ENCODE data around the gene ADRA2B.
"Not testable (repeated sequence)": the region's sequence is repeated elsewhere in the genome, so short reads cannot be mapped to it uniquely, and the experiment has no call there.

ADRA2B gene

DNA sequence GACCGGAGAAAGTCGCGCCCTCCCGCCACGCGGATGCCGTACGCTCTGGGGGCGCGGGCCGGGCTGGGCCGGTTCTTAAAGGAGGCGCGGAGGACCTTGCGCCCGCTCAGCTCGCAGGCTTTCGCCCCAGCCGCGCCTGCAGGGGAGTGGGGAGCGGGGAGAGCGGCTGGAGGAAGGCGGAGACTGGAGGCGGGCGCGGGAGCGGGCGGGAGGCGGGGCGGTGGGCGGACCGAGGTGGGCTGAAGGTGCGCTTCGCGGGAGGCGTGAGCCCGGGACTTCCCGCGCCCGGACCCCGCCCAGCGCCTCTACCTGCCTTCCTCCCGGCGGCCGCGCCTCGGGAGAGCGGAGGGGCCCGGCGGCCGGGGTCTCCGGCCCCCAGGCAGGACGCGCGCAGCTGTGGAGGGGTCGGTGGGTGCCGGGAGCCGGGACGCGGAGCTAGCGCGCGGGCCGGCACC is at the start of gene ADRA2B:
Gene ADRA2B, minus strand, starts transcription at position 148 of the 455 bp plus-strand sequence. CDS start 422 bp downstream, outside the sequence.
- Histone ChIP-seq H3K9me3 (ENCODE audit: control insufficient read depth in 2 of 2, low read length in 2 of 2) (no peaks in the 10 kb centered on the region), H3K9ac (ENCODE audit: low read depth in 1 of 2, low read length in 2 of 2) (peak within 1 kb of the TSS; percentile 26 to 75), H3K27ac (ENCODE audit: low read depth in 2 of 2, low read length in 2 of 2) (peak within 1 kb of the TSS in 1 of 2 donors; percentile 35), H3K36me3 (ENCODE audit: control insufficient read depth in 2 of 2, insufficient read depth in 2 of 2, low read length in 2 of 2) (no peaks in the 10 kb centered on the region), H3K27me3 (ENCODE audit: control insufficient read depth in 2 of 2, insufficient read depth in 2 of 2, low read length in 2 of 2) (peaks cover 10 to 20% of the 10 kb centered on the region in 2 donors), H3K4me3 (ENCODE audit: low read length in 2 of 2) (peak within 1 kb of the TSS; percentile 59 to 60), H3K4me1 (ENCODE audit: control insufficient read depth in 2 of 2, insufficient read depth in 2 of 2, low read length in 2 of 2) (peaks cover 3 to 5% of the 10 kb centered on the region in 2 donors)

DNA sequence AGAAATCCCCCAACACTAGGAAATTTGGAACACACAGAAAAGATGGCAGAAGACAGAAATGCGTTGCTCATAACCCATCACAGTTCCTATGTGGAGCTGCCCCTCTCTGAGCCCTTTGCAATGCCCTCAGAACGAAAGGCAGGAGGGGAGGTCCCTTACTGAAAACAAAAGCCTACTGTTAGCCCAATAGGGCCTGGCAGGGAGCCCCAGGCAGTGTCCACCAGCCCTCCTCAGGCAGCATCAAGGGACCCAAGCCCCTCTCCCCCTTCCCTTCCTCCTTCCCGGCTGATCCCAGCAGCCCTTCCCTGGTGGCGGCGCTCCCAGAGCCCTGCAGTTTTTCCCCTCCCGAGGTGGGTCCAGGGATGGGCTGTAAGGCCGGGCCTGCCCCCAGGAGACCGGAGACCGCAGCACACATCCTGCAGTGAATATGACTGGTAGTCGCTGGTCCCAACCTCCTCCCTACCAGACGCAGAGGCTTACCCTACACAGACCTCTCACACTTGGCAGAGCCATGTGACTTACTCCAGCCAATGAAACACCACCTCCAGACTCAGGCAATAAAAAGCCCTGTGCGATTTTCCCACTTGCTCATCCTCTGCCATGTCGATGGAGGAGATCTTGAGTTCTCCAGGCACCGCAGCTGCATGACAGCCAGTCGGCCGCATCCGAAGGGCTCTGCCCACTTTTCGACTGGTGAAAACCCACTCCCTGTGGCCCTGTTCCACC is 48.3 kb upstream of the ADRA2B start:
- H3K27me3 ChIP-seq (ENCODE audit: control insufficient read depth in 2 of 2, insufficient read depth in 2 of 2, low read length in 2 of 2), result no peaks in the 10 kb centered on the region
- peak overlapping the region in 1 of 2 donors; percentile 67 for H3K27ac ChIP-seq (ENCODE audit: low read depth in 2 of 2, low read length in 2 of 2)
- peaks cover 10 to 11% of the 10 kb centered on the region in 2 donors for H3K4me1 ChIP-seq (ENCODE audit: control insufficient read depth in 2 of 2, insufficient read depth in 2 of 2, low read length in 2 of 2)
- no peaks in the 10 kb centered on the region for H3K9me3 ChIP-seq (ENCODE audit: control insufficient read depth in 2 of 2, low read length in 2 of 2)
- no peak overlapping the region for H3K9ac ChIP-seq (ENCODE audit: low read depth in 1 of 2, low read length in 2 of 2)
- H3K36me3 ChIP-seq (ENCODE audit: control insufficient read depth in 2 of 2, insufficient read depth in 2 of 2, low read length in 2 of 2), result no peaks in the 10 kb centered on the region
- no peak overlapping the region for H3K4me3 ChIP-seq (ENCODE audit: low read length in 2 of 2)

DNA sequence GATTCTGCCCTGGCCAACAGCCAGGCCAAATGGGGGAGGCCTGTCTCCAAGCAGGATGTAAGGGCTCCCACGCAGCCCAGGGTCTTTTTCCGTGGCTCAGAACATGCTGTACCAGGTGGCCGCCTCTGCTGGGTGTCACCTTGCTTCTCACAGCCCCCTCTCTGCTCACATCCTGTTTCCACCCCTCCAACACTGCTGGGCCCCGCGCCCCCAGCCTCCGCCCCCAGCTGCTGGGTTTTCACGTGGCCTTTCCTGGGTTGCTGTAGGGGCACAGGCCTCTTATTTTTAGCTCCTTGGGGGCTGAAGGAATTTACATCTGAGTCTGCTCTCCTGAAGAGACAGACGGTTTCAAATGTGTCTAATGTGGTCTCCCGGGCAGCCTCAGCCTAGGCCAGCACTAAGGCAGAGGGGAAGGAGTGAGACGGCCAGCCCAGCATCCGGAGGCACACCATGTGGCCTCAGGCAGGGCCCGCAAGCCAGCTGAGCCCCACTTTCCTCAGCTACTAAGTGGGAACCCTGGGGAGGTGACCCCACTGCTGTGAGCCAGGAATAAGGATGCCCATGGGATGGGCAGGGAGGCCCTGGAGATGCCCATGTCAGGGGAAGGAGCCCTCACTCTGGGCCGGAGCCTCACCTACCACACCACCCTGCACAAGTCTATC is 47.5 kb upstream of the ADRA2B start:
- no peaks in the 10 kb centered on the region for H3K27me3 ChIP-seq (ENCODE audit: control insufficient read depth in 2 of 2, insufficient read depth in 2 of 2, low read length in 2 of 2)
- H3K9me3 ChIP-seq (ENCODE audit: control insufficient read depth in 2 of 2, low read length in 2 of 2), result no peaks in the 10 kb centered on the region
- no peak overlapping the region for H3K4me3 ChIP-seq (ENCODE audit: low read length in 2 of 2)
- no peaks in the 10 kb centered on the region for H3K36me3 ChIP-seq (ENCODE audit: control insufficient read depth in 2 of 2, insufficient read depth in 2 of 2, low read length in 2 of 2)
- H3K4me1 ChIP-seq (ENCODE audit: control insufficient read depth in 2 of 2, insufficient read depth in 2 of 2, low read length in 2 of 2), result peaks cover 10 to 11% of the 10 kb centered on the region in 2 donors
- H3K9ac ChIP-seq (ENCODE audit: low read depth in 1 of 2, low read length in 2 of 2), result no peak overlapping the region
- H3K27ac ChIP-seq (ENCODE audit: low read depth in 2 of 2, low read length in 2 of 2), result peak overlapping the region; percentile 16 to 67

DNA sequence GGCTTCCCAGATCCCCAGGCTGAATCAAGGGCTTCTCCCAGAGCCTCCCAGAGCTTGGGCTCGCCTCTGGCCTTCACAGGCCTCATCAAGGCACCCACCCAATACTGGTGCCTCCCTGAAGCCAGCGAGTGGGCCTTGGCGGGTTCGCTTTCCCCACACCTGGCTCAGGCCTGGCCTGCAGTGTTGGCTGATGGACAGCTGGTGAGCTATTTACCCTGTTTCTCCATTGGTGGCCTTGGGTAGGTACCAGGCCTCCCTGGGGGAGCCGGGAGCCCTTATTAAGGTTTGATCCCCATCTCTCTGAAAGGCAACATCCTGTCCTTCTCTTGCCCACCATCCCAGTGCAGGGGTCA is 47.0 kb upstream of the ADRA2B start:
- H3K4me3 ChIP-seq (ENCODE audit: low read length in 2 of 2), result no peak overlapping the region
- H3K27ac ChIP-seq (ENCODE audit: low read depth in 2 of 2, low read length in 2 of 2), result peak overlapping the region in 1 of 2 donors; percentile 67
- H3K9ac ChIP-seq (ENCODE audit: low read depth in 1 of 2, low read length in 2 of 2), result no peak overlapping the region
- peaks cover 10 to 11% of the 10 kb centered on the region in 2 donors for H3K4me1 ChIP-seq (ENCODE audit: control insufficient read depth in 2 of 2, insufficient read depth in 2 of 2, low read length in 2 of 2)
- no peaks in the 10 kb centered on the region for H3K27me3 ChIP-seq (ENCODE audit: control insufficient read depth in 2 of 2, insufficient read depth in 2 of 2, low read length in 2 of 2)
- H3K36me3 ChIP-seq (ENCODE audit: control insufficient read depth in 2 of 2, insufficient read depth in 2 of 2, low read length in 2 of 2), result no peaks in the 10 kb centered on the region
- H3K9me3 ChIP-seq (ENCODE audit: control insufficient read depth in 2 of 2, low read length in 2 of 2), result no peaks in the 10 kb centered on the region

DNA sequence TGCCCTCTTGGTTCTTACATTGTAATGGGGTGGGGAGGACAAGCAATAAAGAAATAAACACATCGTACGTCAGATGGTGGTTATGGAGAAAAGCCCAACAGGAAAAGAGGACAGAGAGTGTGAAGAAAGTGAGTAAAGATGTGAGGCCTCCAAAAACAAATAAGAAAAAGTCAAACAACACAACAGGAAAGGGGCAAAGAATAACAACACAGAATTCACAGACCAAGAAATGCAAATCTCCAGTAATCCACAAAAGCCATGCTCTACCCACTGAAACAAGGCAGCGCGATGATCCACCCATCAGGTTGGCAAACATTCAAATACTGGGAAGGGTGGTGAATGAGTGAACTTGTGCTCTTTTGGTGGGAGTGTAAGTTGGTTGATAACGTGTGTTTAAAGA is 45.5 kb upstream of the ADRA2B start:
- no peaks in the 10 kb centered on the region for H3K36me3 ChIP-seq (ENCODE audit: control insufficient read depth in 2 of 2, insufficient read depth in 2 of 2, low read length in 2 of 2)
- no peaks in the 10 kb centered on the region for H3K27me3 ChIP-seq (ENCODE audit: control insufficient read depth in 2 of 2, insufficient read depth in 2 of 2, low read length in 2 of 2)
- H3K27ac ChIP-seq (ENCODE audit: low read depth in 2 of 2, low read length in 2 of 2), result peak overlapping the region; percentile 19 to 49
- H3K9me3 ChIP-seq (ENCODE audit: control insufficient read depth in 2 of 2, low read length in 2 of 2), result no peaks in the 10 kb centered on the region
- H3K4me1 ChIP-seq (ENCODE audit: control insufficient read depth in 2 of 2, insufficient read depth in 2 of 2, low read length in 2 of 2), result peaks cover 10 to 16% of the 10 kb centered on the region in 2 donors
- no peak overlapping the region for H3K9ac ChIP-seq (ENCODE audit: low read depth in 1 of 2, low read length in 2 of 2)
- H3K4me3 ChIP-seq (ENCODE audit: low read length in 2 of 2), result peak overlapping the region in 1 of 2 donors; percentile 1

DNA sequence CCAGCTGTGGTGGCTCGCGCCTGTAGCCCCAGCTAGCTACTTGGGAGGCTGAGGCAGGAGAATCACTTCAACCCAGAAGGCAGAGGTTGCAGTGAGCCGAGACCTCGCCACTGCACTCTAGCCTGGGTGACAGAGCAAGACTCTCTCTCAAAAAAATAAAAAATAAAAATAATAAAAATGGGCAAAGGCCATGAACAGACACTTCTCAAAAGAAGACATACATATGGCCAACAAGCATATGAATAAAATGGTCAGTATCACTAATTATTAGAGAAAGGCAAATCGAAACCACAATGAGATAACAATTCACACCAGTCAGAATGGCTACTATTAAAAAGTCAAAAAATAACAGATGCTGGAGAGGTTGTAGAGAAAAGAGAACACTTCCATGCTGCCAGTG is 44.0 kb upstream of the ADRA2B start:
- H3K4me1 ChIP-seq (ENCODE audit: control insufficient read depth in 2 of 2, insufficient read depth in 2 of 2, low read length in 2 of 2), result peaks cover 10 to 16% of the 10 kb centered on the region in 2 donors
- H3K27me3 ChIP-seq (ENCODE audit: control insufficient read depth in 2 of 2, insufficient read depth in 2 of 2, low read length in 2 of 2); H3K9me3 ChIP-seq (ENCODE audit: control insufficient read depth in 2 of 2, low read length in 2 of 2); H3K36me3 ChIP-seq (ENCODE audit: control insufficient read depth in 2 of 2, insufficient read depth in 2 of 2, low read length in 2 of 2); H3K27ac ChIP-seq (ENCODE audit: low read depth in 2 of 2, low read length in 2 of 2); H3K4me3 ChIP-seq (ENCODE audit: low read length in 2 of 2); H3K9ac ChIP-seq (ENCODE audit: low read depth in 1 of 2, low read length in 2 of 2): not testable (repeated sequence)

DNA sequence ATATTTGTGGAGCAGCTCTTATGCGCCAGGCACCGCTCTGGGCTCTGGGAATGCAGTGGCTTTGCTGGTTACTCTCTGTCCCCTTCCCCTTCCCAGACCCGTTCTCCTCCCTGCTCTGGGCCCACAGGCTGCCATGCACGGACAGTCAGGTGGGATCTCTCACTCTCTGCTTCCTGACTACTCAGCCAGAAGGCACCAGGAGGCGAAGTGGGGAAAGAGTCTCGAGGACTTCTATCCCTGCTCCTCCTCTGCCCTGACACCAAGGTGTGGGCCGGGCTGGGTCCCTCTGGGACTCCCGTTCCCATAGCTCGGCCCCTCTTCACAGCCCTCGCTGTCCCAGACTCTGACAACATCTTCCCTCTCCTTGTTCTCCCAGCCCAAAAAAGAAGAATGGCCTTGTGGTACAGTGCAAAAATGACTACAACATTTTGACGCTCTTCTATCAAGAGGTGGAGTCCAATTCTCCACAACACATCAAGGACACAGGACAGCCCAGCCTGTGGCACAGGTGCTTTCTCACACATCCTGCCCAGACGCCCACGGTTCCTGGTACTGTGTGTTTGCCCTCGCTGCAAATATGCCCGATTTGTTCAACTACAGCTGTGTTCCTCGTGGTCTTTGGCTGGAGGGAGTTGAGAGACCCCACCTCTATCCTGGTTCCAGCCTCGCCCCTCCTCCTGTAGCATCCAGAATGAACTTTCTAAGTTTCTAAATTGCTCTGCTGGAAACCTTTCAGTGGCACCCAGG is 42.9 kb upstream of the ADRA2B start:
- Histone ChIP-seq H3K9ac (ENCODE audit: low read depth in 1 of 2, low read length in 2 of 2) (peak overlapping the region in 1 of 2 donors; percentile 32), H3K27ac (ENCODE audit: low read depth in 2 of 2, low read length in 2 of 2) (no peak overlapping the region), H3K4me3 (ENCODE audit: low read length in 2 of 2) (no peak overlapping the region), H3K4me1 (ENCODE audit: control insufficient read depth in 2 of 2, insufficient read depth in 2 of 2, low read length in 2 of 2) (peaks cover 10 to 16% of the 10 kb centered on the region in 2 donors), H3K9me3 (ENCODE audit: control insufficient read depth in 2 of 2, low read length in 2 of 2) (no peaks in the 10 kb centered on the region), H3K27me3 (ENCODE audit: control insufficient read depth in 2 of 2, insufficient read depth in 2 of 2, low read length in 2 of 2) (no peaks in the 10 kb centered on the region), H3K36me3 (ENCODE audit: control insufficient read depth in 2 of 2, insufficient read depth in 2 of 2, low read length in 2 of 2) (no peaks in the 10 kb centered on the region)

DNA sequence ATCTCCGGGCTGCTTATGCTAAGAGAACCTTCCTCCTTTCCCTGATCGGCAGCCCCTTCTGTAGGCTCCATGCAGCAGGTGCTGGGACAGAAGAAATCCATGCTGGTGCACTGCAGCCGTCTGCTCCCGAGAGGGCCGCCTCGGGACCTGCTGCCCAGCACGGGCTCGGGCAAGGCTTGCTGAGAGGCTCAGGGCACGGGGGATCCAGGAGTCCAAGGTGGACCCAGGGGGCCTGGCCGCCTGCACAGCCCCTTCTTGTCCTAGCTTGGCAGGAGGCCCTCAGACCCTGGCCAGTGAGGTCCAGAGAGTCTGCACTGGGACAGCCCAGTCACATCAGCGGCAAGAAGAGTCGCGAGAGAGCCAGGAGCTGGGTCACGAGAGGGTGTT is 42.2 kb upstream of the ADRA2B start:
- Histone ChIP-seq H3K9me3 (ENCODE audit: control insufficient read depth in 2 of 2, low read length in 2 of 2) (no peaks in the 10 kb centered on the region), H3K4me1 (ENCODE audit: control insufficient read depth in 2 of 2, insufficient read depth in 2 of 2, low read length in 2 of 2) (peaks cover 7 to 16% of the 10 kb centered on the region in 2 donors), H3K27me3 (ENCODE audit: control insufficient read depth in 2 of 2, insufficient read depth in 2 of 2, low read length in 2 of 2) (no peaks in the 10 kb centered on the region), H3K9ac (ENCODE audit: low read depth in 1 of 2, low read length in 2 of 2) (no peak overlapping the region), H3K4me3 (ENCODE audit: low read length in 2 of 2) (no peak overlapping the region), H3K27ac (ENCODE audit: low read depth in 2 of 2, low read length in 2 of 2) (no peak overlapping the region), H3K36me3 (ENCODE audit: control insufficient read depth in 2 of 2, insufficient read depth in 2 of 2, low read length in 2 of 2) (no peaks in the 10 kb centered on the region)

DNA sequence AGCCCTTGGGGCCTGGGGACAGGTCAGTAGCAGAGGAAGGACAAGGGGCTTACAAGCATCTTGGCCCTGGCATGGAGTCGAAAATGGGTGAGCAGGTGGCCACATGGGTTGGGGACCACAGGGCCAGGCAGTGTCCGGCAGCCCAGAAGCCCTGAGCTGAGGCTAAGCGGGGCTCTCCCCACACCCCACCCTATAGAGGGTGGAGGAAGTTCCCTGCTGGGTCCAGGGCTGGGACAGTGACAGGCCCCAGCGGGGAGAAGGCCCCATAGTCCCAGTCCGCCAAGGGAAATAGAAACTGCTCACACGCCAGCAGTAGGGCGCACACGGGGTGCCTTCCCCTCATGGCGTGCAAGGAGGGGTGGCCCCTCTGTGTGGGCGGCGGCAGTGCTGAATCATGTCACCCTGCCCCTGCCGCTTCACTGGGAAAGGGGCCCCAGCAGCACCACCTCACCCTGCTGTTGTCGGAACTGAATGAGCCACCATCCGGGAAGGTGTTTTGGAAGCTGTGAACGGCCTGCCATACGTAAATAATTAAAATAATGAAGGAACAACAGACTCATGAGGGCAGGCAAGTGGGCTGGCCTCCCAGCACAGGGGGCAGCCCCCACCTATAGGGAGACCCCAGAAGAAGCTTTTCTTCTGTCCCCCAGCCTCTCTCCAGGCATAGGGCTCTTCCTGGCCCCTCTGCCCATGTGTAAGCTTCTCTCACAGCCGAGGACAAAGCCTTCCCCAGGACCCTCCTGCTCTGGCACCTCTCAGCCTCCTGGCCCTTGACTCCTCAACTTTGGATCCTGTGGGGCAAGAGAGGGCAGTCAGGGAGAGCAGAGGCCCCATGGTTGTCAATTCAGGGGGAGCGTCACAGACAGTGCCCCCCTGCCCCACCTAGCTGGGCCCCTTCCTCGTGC is 41.5 kb upstream of the ADRA2B start:
- Histone ChIP-seq H3K9ac (ENCODE audit: low read depth in 1 of 2, low read length in 2 of 2) (peak overlapping the region in 1 of 2 donors; percentile 14), H3K9me3 (ENCODE audit: control insufficient read depth in 2 of 2, low read length in 2 of 2) (no peaks in the 10 kb centered on the region), H3K4me1 (ENCODE audit: control insufficient read depth in 2 of 2, insufficient read depth in 2 of 2, low read length in 2 of 2) (peaks cover 7 to 12% of the 10 kb centered on the region in 2 donors), H3K27ac (ENCODE audit: low read depth in 2 of 2, low read length in 2 of 2) (no peak overlapping the region), H3K27me3 (ENCODE audit: control insufficient read depth in 2 of 2, insufficient read depth in 2 of 2, low read length in 2 of 2) (no peaks in the 10 kb centered on the region), H3K36me3 (ENCODE audit: control insufficient read depth in 2 of 2, insufficient read depth in 2 of 2, low read length in 2 of 2) (no peaks in the 10 kb centered on the region), H3K4me3 (ENCODE audit: low read length in 2 of 2) (no peak overlapping the region)

All from mucosa of rectum (tissue), 2 donors.